Thymus (tissue), 11 donors: ENCODE data around the gene SMPD3. TPM values are rescaled to one million over a fixed set of nuclear protein-coding genes. Genes with fewer than 3 reads are reported as not detected.
A peak's percentile ranks its signal among the peaks of the same experiment; 100 is the strongest.

Experiments
- DNase-seq, 9 donors: peaks; one replicate each; pipeline ENCODE4 v3.0.0-alpha.2; 2013; ENCODE audit warnings: low spot score in 9 of 9, low read depth in 6 of 9, missing footprints in 1 of 9
- H3K27ac ChIP-seq, 2 donors: one replicate each; pipeline ENCODE4 v1.5.1; 2013; ENCODE audit warnings: control low read depth in 1 of 2, low read depth in 1 of 2, low read length in 1 of 2, mild to moderate bottlenecking in 1 of 2, moderate library complexity in 1 of 2
- H3K27me3 ChIP-seq, 2 donors: one replicate each; pipeline ENCODE4 v1.5.1; 2013; ENCODE audit warnings: low read length in 1 of 2; ENCODE audit not compliant: control insufficient read depth in 2 of 2, insufficient read depth in 1 of 2
- H3K36me3 ChIP-seq, 2 donors: one replicate each; pipeline ENCODE4 v1.5.1; 2013; ENCODE audit warnings: low read length in 1 of 2, mild to moderate bottlenecking in 1 of 2, moderate library complexity in 1 of 2; ENCODE audit not compliant: control insufficient read depth in 2 of 2, insufficient read depth in 2 of 2
- H3K4me1 ChIP-seq, 2 donors: one replicate each; pipeline ENCODE4 v1.5.1; 2013; ENCODE audit warnings: low read length in 2 of 2; ENCODE audit not compliant: control insufficient read depth in 2 of 2, insufficient read depth in 2 of 2
- H3K4me3 ChIP-seq, 2 donors: one replicate each; pipeline ENCODE4 v1.5.1; 2013; ENCODE audit warnings: low read length in 2 of 2, control low read depth in 1 of 2, mild to moderate bottlenecking in 1 of 2
- H3K9me3 ChIP-seq, 2 donors: one replicate each; pipeline ENCODE4 v1.5.1; 2013; ENCODE audit warnings: low read length in 1 of 2, mild to moderate bottlenecking in 1 of 2; ENCODE audit not compliant: control insufficient read depth in 2 of 2, insufficient read depth in 1 of 2
- WGBS: extraction: QIAGEN DNeasy Blood & Tissue Kit; methylation state at CpG from one replicate; pipeline ENCODE4 v1.1.7; 2013; 5-methylcytosine and 5-hydroxymethylcytosine counted together
- polyA plus RNA-seq: library from polyadenylated mRNA; stranded (reverse); fragments of 200-250 nt; gene quantifications from one replicate; pipeline ENCODE4 v1.2.3, GENCODE V29; 2013
- total RNA-seq: library from RNA; stranded (reverse); fragments of 120-200 nt; gene quantifications from one replicate; pipeline ENCODE4 v1.2.4, GENCODE V29; 2013
- donor health status: healthy.

SMPD3 gene
- total and polyA plus RNA-seq, 2 donors, result 21.8 to 120 TPM

- H3K4me1 ChIP-seq, result peaks cover 23 to 45% of the 10 kb centered on the region in 2 donors
- WGBS, result 89% methylated on average over 5 of the region's 5 CpGs
- no peak overlapping the region for H3K4me3 ChIP-seq
- no peak overlapping the region for H3K27ac ChIP-seq
- no peaks in the 10 kb centered on the region for H3K27me3 ChIP-seq
- no peaks in the 10 kb centered on the region for H3K9me3 ChIP-seq
- H3K36me3 ChIP-seq, result no peaks in the 10 kb centered on the region
- no peak for DNase-seq
These were observed 48.0 kb downstream of the SMPD3 start for GRCh38 chr16:68400083-68400923.

DNA sequence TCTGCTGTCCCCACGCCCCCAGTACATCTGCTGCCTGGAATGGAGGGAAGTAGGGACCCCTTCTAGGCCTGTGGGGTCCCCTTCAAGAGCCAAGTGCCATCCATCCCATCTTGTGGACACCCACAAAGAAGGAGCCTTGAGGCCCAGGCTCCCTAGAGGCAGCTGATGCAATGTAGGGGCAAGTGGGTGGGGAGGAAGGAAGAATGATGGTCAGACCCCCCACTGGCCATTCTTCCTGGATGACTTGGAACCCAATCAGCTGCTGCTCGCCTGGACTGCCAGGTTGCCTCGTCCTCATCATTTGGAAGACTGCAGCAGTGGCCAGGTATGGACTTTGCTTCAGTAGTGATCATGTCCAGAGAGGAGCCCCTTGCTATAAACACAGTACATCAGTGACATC is 48.9 kb downstream of the SMPD3 start:
- H3K4me1 ChIP-seq, result peaks cover 23 to 51% of the 10 kb centered on the region in 2 donors
- no peak for DNase-seq
- no peaks in the 10 kb centered on the region for H3K27me3 ChIP-seq
- no peaks in the 10 kb centered on the region for H3K9me3 ChIP-seq
- H3K27ac ChIP-seq, result no peak overlapping the region
- no peak overlapping the region for H3K4me3 ChIP-seq
- WGBS, result 97% methylated on average over 3 of the region's 3 CpGs
- H3K36me3 ChIP-seq, result no peaks in the 10 kb centered on the region

- Histone ChIP-seq H3K36me3 (no peaks in the 10 kb centered on the region), H3K27me3 (no peaks in the 10 kb centered on the region), H3K4me1 (peaks cover 23 to 55% of the 10 kb centered on the region in 2 donors), H3K4me3 (no peak overlapping the region), H3K27ac (no peak overlapping the region), H3K9me3 (peaks cover 0 to under 1% of the 10 kb centered on the region in 2 donors)
- DNase-seq, result no peak
- 91% methylated on average over 6 of the region's 6 CpGs for WGBS
These were observed 50.6 kb downstream of the SMPD3 start for GRCh38 chr16:68397710-68398201.

DNA sequence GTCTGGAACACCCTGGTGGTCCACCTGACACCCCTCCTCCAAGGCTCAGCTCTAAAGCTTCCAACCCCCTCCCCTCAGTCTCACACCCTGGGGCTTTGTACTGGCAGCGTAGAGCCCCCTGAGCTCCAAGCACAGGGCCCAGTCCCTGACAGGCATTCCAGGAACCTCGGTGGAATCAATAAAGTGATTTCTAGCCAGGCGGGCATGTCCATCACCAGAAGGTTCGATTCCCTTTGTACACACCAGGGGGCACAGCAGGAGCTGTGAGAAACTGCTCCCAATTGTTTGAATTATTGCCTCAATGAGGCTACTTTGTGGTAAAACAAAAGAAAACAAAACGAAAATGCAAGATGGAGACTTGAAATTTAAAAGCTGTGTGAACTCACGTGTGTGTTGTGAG is 51.8 kb downstream of the SMPD3 start:
- H3K9me3 ChIP-seq, result peaks cover 0 to 2% of the 10 kb centered on the region in 2 donors
- no peak overlapping the region for H3K4me3 ChIP-seq
- 36% methylated on average over 6 of the region's 6 CpGs for WGBS
- H3K27me3 ChIP-seq, result no peaks in the 10 kb centered on the region
- H3K27ac ChIP-seq, result no peak overlapping the region
- peaks cover 23 to 51% of the 10 kb centered on the region in 2 donors for H3K4me1 ChIP-seq
- H3K36me3 ChIP-seq, result no peaks in the 10 kb centered on the region
- DNase-seq, result peak in 1 of 9 donors; percentile 72

DNA sequence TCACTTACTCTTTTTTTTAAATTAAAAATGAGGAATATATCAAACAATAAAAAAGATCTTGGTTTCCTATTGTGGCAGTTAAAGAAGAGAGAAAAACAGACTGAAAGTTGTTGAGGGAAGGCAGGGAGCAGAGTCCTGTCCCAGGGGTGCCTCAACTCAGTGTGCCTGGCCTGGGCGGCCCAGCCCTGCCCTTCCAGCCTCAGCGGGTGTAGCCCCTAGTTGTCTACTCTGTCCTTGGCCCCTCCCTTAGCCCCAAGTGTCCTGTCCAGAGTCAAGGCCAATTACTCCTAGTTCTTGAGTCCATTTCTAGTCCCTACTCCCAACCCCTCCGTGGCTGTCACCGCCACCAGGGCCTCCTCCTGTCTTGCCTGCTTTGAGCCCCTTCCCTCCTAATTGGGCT is 52.5 kb downstream of the SMPD3 start:
- 86% methylated on average over 4 of the region's 4 CpGs for WGBS
- Histone ChIP-seq H3K27me3 (no peaks in the 10 kb centered on the region), H3K4me1 (peaks cover 17 to 44% of the 10 kb centered on the region in 2 donors), H3K27ac (no peak overlapping the region), H3K36me3 (no peaks in the 10 kb centered on the region), H3K4me3 (no peak overlapping the region), H3K9me3 (peaks cover 0 to 2% of the 10 kb centered on the region in 2 donors)
- DNase-seq, result no peak

DNA sequence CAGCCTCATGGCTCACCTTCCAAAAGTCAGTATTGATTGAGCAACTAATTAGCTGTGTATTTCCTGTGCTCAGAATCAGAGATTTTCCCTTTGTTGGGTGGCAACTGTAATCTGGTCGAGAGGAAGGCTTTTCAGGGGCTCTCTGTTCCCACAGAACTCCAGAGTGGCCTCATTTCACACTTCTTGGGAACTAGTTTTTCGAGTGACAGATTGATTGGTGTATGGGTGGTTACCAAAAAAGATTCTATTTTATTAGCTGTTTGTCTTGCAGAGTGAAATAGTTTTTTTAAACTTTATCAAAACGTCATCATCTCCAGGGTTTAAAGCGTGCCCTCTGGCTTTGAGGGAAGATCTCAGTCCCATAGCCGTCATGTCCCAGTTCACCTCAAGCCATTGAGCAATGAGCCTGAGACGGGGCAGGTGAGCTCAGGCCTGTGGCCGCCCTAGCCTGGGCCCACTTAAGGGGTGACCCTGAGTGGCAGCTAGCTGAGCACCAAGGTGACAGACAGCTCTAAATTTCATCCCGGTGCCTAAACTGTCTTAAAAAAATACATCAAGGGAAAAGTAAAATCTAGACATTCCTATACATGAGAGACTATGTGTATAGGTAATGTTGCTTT is 53.0 kb downstream of the SMPD3 start:
- peaks cover 0 to 2% of the 10 kb centered on the region in 2 donors for H3K9me3 ChIP-seq
- no peak overlapping the region for H3K27ac ChIP-seq
- no peak overlapping the region for H3K4me3 ChIP-seq
- no peak for DNase-seq
- H3K4me1 ChIP-seq, result peaks cover 15 to 41% of the 10 kb centered on the region in 2 donors
- WGBS, result 94% methylated on average over 8 of the region's 8 CpGs
- no peaks in the 10 kb centered on the region for H3K27me3 ChIP-seq
- no peaks in the 10 kb centered on the region for H3K36me3 ChIP-seq

DNA sequence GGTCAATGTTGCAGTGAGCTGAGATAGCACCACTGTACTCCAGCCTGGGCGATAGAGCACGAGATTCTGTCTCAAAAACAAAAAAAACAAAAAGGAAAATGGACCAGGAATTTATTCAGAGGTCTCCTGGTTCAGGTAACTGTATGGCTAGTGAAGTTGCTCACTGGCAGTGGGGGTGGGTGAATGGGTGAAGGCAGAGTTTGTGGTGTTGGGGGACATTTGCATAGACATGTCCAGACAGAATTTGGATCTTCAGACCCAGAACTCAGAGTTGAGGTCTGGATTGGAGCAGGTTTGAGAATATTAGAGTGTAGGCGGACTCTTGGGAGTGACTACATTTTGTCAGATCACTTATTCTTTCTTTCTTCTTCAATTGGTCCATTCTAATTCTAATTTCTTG is 55.0 kb downstream of the SMPD3 start:
- 94% methylated on average over 3 of the region's 3 CpGs for WGBS
- DNase-seq, result no peak
- Histone ChIP-seq H3K4me3 (no peak overlapping the region), H3K27ac (no peak overlapping the region), H3K4me1 (peaks cover 10 to 49% of the 10 kb centered on the region in 2 donors), H3K9me3 (peaks cover 0 to 2% of the 10 kb centered on the region in 2 donors), H3K27me3 (no peaks in the 10 kb centered on the region), H3K36me3 (no peaks in the 10 kb centered on the region)

- no peak overlapping the region for H3K27ac ChIP-seq
- no peaks in the 10 kb centered on the region for H3K27me3 ChIP-seq
- DNase-seq, result no peak
- H3K36me3 ChIP-seq, result no peaks in the 10 kb centered on the region
- WGBS, result 95% methylated on average over 6 of the region's 6 CpGs
- H3K9me3 ChIP-seq, result peaks cover 0 to 2% of the 10 kb centered on the region in 2 donors
- H3K4me1 ChIP-seq, result peaks cover 3 to 43% of the 10 kb centered on the region in 2 donors
- H3K4me3 ChIP-seq, result no peak overlapping the region
These were observed 58.4 kb downstream of the SMPD3 start for GRCh38 chr16:68389750-68390371.

GRCh38 chr16:68389006-68389405 is 59.3 kb downstream of the SMPD3 start:
- no peak overlapping the region for H3K4me3 ChIP-seq
- no peaks in the 10 kb centered on the region for H3K27me3 ChIP-seq
- H3K9me3 ChIP-seq, result peaks cover 0 to 2% of the 10 kb centered on the region in 2 donors
- no peak for DNase-seq
- no peaks in the 10 kb centered on the region for H3K36me3 ChIP-seq
- 93% methylated on average over 8 of the region's 8 CpGs for WGBS
- H3K27ac ChIP-seq, result no peak overlapping the region
- H3K4me1 ChIP-seq, result peaks cover 12 to 49% of the 10 kb centered on the region in 2 donors
